ENCODE results near the gene CDKAL1. TPM values are rescaled to one million over a fixed set of nuclear protein-coding genes. Genes with fewer than 3 reads are reported as not detected.
A peak's percentile ranks its signal among the peaks of the same experiment; 100 is the strongest.

Gene CDKAL1
- total and polyA plus RNA-seq, 2 donors (not counting 3 experiments of a cell fraction or from before 2014, with no cell fraction given), result 6.1 to 20.5 TPM

- dilution Hi-C loops (cut with MboI; ENCODE audit: extremely low pct_ligation_motif_present, low sequenced_read_pairs) (no loop called here), intact Hi-C loops (cut with micrococcal nuclease) (no loop called here)
- DNase-seq (ENCODE audit: low read depth, low spot score), result no peak
Measured at GRCh38 chr6:21265730-21266044, 731.4 kb downstream of the CDKAL1 start.

GRCh38 chr6:21270636-21271201 lies 736.5 kb downstream of the CDKAL1 start:
- Histone ChIP-seq H3K9ac (replicated peaks; ENCODE audit: extremely low read depth, insufficient read depth, low read length) (no peak overlapping the region), H3K79me2 (ENCODE audit: control insufficient read depth, insufficient read depth, low read length) (no peaks in the 10 kb centered on the region), H3K27ac (ENCODE audit: insufficient read depth, low read depth, low read length) (no peak overlapping the region), H3K4me2 (ENCODE audit: insufficient read depth, low read length) (no peak overlapping the region), H2AFZ (ENCODE audit: low read depth, low read length) (no peak overlapping the region), H3K9me1 (replicated peaks; ENCODE audit: control insufficient read depth, extremely low read depth, insufficient read depth, low read length) (no peaks in the 10 kb centered on the region), H4K20me1 (replicated peaks; ENCODE audit: control insufficient read depth, extremely low read depth, insufficient read depth, low read length) (no peaks in the 10 kb centered on the region), H3K27me3 (ENCODE audit: control insufficient read depth in 2 of 2, insufficient read depth in 2 of 2, low read length in 2 of 2) (no peaks in the 10 kb centered on the region), H3K4me3 (replicated peaks in 1 of 3; ENCODE audit: insufficient read depth in 1 of 3, low read depth in 1 of 3, low read length in 3 of 3) (no peak overlapping the region), H3K36me3 (ENCODE audit: control insufficient read depth in 2 of 2, extremely low read depth in 1 of 2, insufficient read depth in 2 of 2, low read length in 2 of 2) (no peaks in the 10 kb centered on the region), H3K4me1 (ENCODE audit: control insufficient read depth, extremely low read depth, insufficient read depth, low read length) (no peaks in the 10 kb centered on the region), H3K9me3 (replicated peaks; ENCODE audit: control insufficient read depth, insufficient read depth, low read length) (no peaks in the 10 kb centered on the region)
- POLR2A ChIA-PET, result no interaction called here
- BruUV-seq (replicated peaks), result no TSS peak
- no peak for TF ChIP-seq EZH2 (IDR thresholded peaks at IDR 0.05; ENCODE audit: borderline replicate concordance, low read depth, low read length, severe bottlenecking)
- DNase-seq (ENCODE audit: low read depth, low spot score) (no peak), FAIRE-seq (no peak)
- dilution Hi-C loops (cut with MboI; ENCODE audit: extremely low pct_ligation_motif_present, low sequenced_read_pairs), result no loop called here
- intact Hi-C loops (cut with micrococcal nuclease), result no loop called here
- CTCF ChIA-PET, result no interaction called here

More at GRCh38 chr6:21265730-21266044, 731.4 kb downstream of the CDKAL1 start:
- ChIA-PET POLR2A (no interaction called here), CTCF (interaction anchor here (0.9 kb wide), 1 partner anchor 39 kb away, joined by 3 read pairs; no protein-coding TSS in a partner anchor)
- Histone ChIP-seq H3K4me1 (ENCODE audit: control insufficient read depth, extremely low read depth, insufficient read depth, low read length) (no peaks in the 10 kb centered on the region), H2AFZ (ENCODE audit: low read depth, low read length) (no peak overlapping the region), H3K27me3 (ENCODE audit: control insufficient read depth in 2 of 2, insufficient read depth in 2 of 2, low read length in 2 of 2) (no peaks in the 10 kb centered on the region), H3K36me3 (ENCODE audit: control insufficient read depth in 2 of 2, extremely low read depth in 1 of 2, insufficient read depth in 2 of 2, low read length in 2 of 2) (no peaks in the 10 kb centered on the region), H3K27ac (ENCODE audit: insufficient read depth, low read depth, low read length) (no peak overlapping the region), H3K79me2 (ENCODE audit: control insufficient read depth, insufficient read depth, low read length) (no peaks in the 10 kb centered on the region), H3K4me2 (ENCODE audit: insufficient read depth, low read length) (no peak overlapping the region), H3K9me1 (replicated peaks; ENCODE audit: control insufficient read depth, extremely low read depth, insufficient read depth, low read length) (no peaks in the 10 kb centered on the region), H3K9me3 (replicated peaks; ENCODE audit: control insufficient read depth, insufficient read depth, low read length) (no peaks in the 10 kb centered on the region), H3K4me3 (replicated peaks in 1 of 3; ENCODE audit: insufficient read depth in 1 of 3, low read depth in 1 of 3, low read length in 3 of 3) (no peak overlapping the region), H4K20me1 (replicated peaks; ENCODE audit: control insufficient read depth, extremely low read depth, insufficient read depth, low read length) (no peaks in the 10 kb centered on the region), H3K9ac (replicated peaks; ENCODE audit: extremely low read depth, insufficient read depth, low read length) (no peak overlapping the region)
- TF ChIP-seq GATA2 (IDR thresholded peaks at IDR 0.05; ENCODE audit: insufficient read depth, insufficient read length, low read depth, low read length) (peak; percentile 50), POLR2A (IDR thresholded peaks at IDR 0.05; ENCODE audit: low read depth, low read length) (no peak)
- FAIRE-seq, result no peak
- no TSS peak for BruUV-seq (replicated peaks)
